Activated CD4-positive, alpha-beta T cell treated with anti-CD3 and anti-CD28 coated beads for 1 hour (primary cell): ENCODE results near the gene TNFRSF6B.

Experiments used
- DNase-seq: peaks from one replicate; pipeline ENCODE4 v3.0.0-alpha.2; 2020

The TNFRSF6B gene

GRCh38 chr20:63740070-63740626, 43.7 kb downstream of the TNFRSF6B start:
- DNase-seq: no peak

DNA sequence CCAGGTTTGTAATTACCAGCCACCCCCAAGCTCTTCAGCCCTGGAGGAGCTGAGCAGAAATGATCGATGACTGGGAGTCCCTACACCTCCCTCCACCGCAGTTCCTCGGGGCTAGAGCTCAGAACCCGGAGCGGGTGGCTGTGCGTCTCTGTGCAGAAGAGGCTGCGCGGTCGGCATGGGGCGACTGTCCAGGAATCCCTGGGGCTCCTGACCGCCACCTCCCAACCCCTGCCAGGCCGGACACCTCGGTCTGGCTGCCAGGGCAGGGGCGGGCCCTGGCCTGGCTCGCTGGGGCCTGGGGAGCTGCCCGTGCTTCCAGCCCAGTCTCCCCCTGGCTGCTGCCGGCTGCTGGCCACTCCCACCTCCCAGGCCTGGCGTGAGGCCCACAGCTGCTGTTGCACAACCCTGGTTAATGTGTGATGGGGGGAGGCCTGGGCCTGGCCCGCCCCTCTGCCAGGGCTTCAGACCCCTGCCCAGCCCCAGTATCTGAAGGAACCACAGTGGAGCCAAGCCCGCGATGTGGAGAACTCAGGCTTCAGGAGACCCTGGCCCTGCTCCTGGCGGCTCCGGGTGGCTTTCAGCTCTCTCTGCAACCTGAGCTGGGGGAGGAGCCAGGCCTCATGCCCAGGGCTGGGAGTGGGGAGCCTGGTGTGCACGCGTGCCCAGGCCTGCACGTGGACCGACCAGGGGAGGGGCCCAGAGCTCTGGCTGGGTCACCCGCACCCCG, 44.3 kb downstream of the TNFRSF6B start:
- no peak for DNase-seq

DNA sequence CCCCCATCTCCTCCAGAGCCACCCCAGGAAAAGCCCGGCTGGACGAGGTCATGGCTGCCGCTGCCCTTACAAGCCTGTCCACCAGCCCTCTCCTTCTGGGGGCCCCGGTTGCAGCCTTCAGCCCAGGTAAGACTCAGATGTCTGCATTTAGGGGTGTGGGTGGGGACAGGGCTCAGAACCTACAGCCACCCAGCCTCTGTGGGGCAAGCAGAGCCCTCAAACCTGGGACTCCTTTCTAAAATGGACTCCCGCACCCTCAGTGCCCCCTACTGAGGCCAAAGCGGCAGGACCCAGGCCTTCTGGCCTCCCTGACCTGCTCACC, 44.9 kb downstream of the TNFRSF6B start:
- no peak for DNase-seq

GRCh38 chr20:63741676-63742380, 45.4 kb downstream of the TNFRSF6B start:
- no peak for DNase-seq

- DNase-seq: no peak
Measured at GRCh38 chr20:63742381-63743024, 46.1 kb downstream of the TNFRSF6B start.

DNA sequence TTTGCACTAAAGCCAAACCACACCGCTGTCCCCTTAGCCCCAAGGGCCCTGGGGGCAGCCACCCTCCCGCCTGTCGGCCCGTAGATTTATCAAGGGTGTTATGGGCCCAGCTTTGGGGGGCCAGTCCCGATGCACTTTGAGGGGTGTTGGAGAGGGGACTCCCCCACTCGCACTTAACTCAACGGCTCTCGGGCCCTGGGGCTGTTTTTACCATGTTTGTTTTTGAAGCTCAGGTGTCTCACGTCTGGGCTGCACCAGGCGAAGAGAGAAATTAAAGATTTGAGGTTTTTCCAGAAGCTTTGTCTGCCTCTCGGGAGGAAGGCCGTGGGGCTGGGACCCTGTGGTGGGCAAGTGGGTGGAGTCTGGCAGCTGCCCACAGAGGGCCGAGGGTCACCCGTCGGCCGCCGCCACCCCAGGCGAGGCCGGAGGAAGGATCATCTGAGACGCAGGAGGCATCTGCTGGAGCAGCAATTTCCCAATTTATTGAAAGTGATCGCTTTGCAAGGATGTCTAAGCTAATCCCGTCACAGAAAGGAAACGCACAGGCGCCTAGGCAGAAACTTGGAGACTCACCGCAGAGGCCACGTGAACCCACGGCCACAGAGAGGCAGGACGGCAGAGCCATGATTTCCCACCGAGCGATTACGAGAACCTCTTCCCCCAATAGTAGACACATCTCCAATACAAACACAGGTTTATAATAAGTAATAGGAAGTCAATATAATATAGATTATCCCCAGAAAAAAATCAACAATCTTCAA, 46.9 kb downstream of the TNFRSF6B start:
- DNase-seq: no peak

DNA sequence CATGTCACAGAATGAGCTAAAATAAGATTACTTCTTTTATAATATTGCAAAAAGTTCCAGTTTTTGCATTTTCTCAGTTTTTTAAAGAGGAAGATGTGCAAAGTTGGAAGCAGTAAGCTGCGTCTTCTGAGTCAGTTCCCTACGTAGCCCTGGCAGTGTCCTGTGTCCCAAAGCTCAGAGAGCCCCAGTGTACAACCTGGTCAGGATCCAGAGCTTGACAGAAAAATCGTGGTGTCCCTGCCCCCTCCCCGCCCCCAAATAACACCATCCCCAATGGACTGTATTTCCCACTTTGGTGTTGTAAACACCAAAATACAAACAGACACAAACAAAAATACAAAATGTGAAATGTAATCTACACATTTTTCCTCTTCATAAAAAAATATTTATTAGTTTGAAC, 47.7 kb downstream of the TNFRSF6B start:
- DNase-seq: no peak

DNA sequence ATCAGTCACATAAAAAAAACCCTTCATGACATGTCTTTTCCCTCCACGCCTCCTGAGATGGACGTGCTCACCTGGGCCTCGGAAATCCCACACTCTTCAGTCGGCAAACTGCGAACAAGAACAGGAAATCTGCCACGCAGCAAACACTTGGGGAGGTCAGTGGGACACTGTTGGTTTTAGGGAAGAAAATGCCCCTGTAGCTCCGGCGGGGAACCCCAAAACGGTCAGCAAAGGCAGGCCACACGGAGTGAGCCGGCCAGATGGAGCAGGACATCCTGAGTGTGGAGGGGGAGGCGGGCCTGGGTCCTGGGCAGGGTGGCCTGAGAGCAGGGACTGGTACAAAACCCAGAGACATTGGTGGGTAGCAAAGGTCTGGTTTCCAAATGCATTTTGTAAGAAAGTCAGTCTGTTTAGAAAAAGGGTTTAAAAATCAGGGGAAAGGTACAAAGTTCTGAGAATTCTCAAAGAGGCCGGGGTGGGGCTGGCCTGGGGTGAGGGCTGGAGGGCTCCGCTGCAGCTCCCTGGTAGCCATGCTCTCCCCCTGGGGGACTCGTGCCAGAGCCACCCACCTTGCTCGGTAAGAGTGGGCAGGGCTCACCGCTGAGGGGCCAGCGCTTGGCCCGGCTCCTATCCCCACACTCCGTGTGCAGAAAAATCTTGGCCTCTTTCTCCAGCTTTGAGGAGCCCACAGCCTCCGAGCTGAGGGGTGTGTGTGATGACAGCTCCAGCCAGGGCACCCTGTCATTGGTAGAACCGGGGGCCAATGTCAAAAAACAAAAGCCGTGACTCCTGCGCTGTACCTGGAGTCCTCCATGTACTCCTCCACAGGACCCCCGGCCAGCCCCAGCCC, 48.3 kb downstream of the TNFRSF6B start:
- no peak for DNase-seq

DNA sequence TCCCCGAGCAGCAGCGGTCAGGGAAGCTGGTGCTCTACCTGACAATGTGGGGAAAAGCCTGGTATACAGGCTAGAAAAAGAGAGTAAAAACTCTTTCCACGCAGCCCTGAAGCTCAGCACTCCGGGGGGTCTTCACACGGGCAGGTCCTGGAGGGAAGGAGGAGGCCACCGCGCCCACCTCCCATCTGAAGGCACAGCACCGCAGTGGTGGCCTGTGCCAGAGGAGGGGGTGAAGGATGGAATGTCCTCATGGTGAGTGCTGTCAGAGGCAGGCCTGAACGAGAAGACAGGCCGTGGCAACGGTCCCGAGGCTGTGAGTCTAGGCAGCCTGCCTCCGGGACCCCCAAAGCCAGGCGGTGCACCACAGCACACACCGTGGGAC, 49.0 kb downstream of the TNFRSF6B start:
- DNase-seq: no peak

DNA sequence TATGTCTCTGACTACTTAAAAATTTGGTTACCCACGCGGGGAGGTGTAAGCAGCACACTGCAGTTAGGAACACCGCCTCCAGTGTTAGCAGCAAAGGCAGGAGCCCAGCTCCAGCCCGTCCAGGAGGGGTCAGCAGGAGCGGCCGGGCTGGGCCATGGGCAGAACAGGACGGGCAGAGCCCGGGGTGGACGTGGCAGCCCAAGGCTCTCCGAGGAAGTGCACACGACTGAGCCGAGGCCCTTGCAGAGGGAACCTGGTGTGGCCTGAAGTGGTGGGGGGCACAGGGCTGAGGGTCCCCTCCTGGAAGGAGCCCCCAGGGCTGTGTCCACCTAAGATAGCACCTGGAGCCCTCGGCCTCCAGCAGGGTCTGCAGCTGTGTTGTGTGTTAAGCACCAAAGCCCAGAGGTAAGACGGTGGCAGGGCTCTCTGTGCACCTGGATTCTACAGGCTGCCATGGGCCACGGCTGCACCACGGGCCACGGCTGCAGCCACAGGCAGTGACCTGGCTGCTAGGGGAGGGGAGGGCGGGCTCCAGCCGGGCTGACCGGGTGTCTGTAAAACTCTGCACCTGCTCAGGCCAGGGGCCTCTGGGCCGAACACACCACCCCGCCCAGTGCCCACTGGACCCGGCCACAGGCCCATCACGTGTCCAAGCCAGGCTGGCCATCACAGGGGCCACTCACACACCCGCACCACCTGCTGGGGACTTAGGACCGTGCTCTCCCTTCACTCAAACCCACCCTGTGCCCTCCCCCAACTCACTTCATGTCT, 49.7 kb downstream of the TNFRSF6B start:
- no peak for DNase-seq

GRCh38 chr20:63746751-63747315, 50.4 kb downstream of the TNFRSF6B start:
- no peak for DNase-seq

GRCh38 chr20:63747622-63748069, 51.2 kb downstream of the TNFRSF6B start:
- no peak for DNase-seq
